Endothelial cell of umbilical vein (primary cell): Measurements from ENCODE around the gene CREBZF.
"Not testable (repeated sequence)": the region's sequence is repeated elsewhere in the genome, so short reads cannot be mapped to it uniquely, and the experiment has no call there.

ENCODE experiments used
- CTCF ChIP-seq, 2 donors: IDR thresholded peaks; 1 replicate in 1 of 2; 2 replicates in 1 of 2; pipeline ENCODE4 v1.5.1; 2011; ENCODE audit warnings: low read length in 2 of 2, mild to moderate bottlenecking in 2 of 2, moderate library complexity in 2 of 2, control low read depth in 1 of 2, inconsistent platforms in 1 of 2, low read depth in 1 of 2; ENCODE audit not compliant: insufficient read depth in 1 of 2; ENCODE audit errors: extremely low read depth in 1 of 2
- EZH2 ChIP-seq: IDR thresholded peaks from 2 replicates; pipeline ENCODE4 v1.6.1; 2012; ENCODE audit warnings: borderline replicate concordance, low read depth, mild to moderate bottlenecking, moderate library complexity, low read length, inconsistent platforms; ENCODE audit not compliant: severe bottlenecking
- POLR2A ChIP-seq: IDR thresholded peaks from 2 replicates; pipeline ENCODE4 v1.6.1; 2012; ENCODE audit warnings: low read depth, mild to moderate bottlenecking, control low read depth, low read length
- POLR2AphosphoS5 ChIP-seq: IDR thresholded peaks from 2 replicates; pipeline ENCODE4 v1.6.1; 2012; ENCODE audit warnings: low read depth, mild to moderate bottlenecking, control low read depth, low read length, moderate library complexity; ENCODE audit not compliant: insufficient read depth

DNA sequence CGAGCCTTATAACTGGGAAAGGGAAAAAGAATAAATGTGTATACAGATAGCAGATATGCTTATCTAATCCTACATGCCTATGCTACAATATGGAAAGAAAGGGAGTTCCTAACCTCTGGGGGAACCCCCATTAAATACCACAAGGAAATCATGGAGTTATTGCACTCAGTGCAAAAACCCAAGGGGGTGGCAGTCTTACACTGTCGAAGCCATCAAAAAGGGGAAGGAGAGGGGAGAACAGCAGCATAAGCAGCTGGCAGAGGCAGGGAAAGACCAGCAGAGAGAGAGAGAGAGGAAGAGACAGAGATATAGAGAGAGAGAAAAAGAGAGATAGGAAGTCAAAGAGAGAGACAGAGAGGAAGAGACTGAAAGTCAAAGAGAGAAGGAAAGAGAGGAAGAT is 53.3 kb downstream of the CREBZF start:
- not testable (repeated sequence) for TF ChIP-seq POLR2A; CTCF (IDR thresholded peaks at IDR 0.05; ENCODE audit: extremely low read depth in 1 of 2, insufficient read depth in 1 of 2, low read depth in 1 of 2, low read length in 2 of 2); EZH2; POLR2AphosphoS5
